HCT116 (cell line): ENCODE results near the gene ELAVL3. TPM values are rescaled to one million over a fixed set of nuclear protein-coding genes. Genes with fewer than 3 reads are reported as not detected.

Experiments used
- ATAC-seq: fragments of 200-7000 bp; cut with Tn5 transposase; 2 replicates; pipeline ENCODE4 v1.9.1; 2020; ENCODE audit warnings: mild to moderate bottlenecking, moderate library complexity
- BruUV-seq: library from RNA; stranded (reverse); fragments of 400-500 nt; replicated peaks from 2 replicates; lab custom pipeline; 2021; lab: Mats Ljungman, UMichigan
- CTCF ChIA-PET: fragments of 300-600 bp; sonication (Branson Sonifier 250); formaldehyde crosslinking; loops from one replicate; lab custom pipeline; 2021; ENCODE audit warnings: antibody characterized with exemption; lab: Charles Lee
- POLR2A ChIA-PET: fragments of 300-600, 350-600 bp; sonication (Branson Sonifier 250); formaldehyde crosslinking; loops from one replicate; lab custom pipeline; 2021; ENCODE audit warnings: antibody characterized with exemption; lab: Charles Lee
- RAD21 ChIA-PET, 2 experiments: fragments of 300-600 bp; sonication (Branson Sonifier 250); formaldehyde crosslinking; loops; one replicate each; lab custom pipeline; 2023; ENCODE audit warnings: low total read pairs in 2 of 2; ENCODE audit not compliant: uncharacterized antibody in 2 of 2, unreplicated experiment in 2 of 2, low non-redundant PET in 1 of 2; lab: Charles Lee
- DNase-seq: peaks from one replicate; pipeline ENCODE4 v3.0.0-alpha.2; 2010; ENCODE audit warnings: low read depth, low spot score
- H2AFZ ChIP-seq: fragments of 200-600 bp; shearing (Covaris generic), sonication (generic); 2 replicates; pipeline ENCODE4 v1.6.1; 2017; ENCODE audit warnings: low read depth, mixed run types, mixed read lengths, antibody characterized with exemption, low read length; ENCODE audit not compliant: poor library complexity, severe bottlenecking
- H3K27ac ChIP-seq: 2 replicates; pipeline ENCODE4 v1.5.1; 2012; ENCODE audit warnings: low read depth, low read length
- H3K27me3 ChIP-seq: fragments of 200-600 bp; sonication (generic); 2 replicates; pipeline ENCODE4 v1.6.1; 2016; ENCODE audit warnings: mixed run types, low read length, mixed read lengths; ENCODE audit not compliant: insufficient read depth
- H3K36me3 ChIP-seq, 2 experiments: fragments of 200-500 bp in 1 of 2; fragments of 200-600 bp in 1 of 2; sonication (Bioruptor generic) in 1 of 2; sonication (generic) in 1 of 2; 2 replicates each; pipeline versions ENCODE4 v1.5.1 to v1.6.1; 2014 to 2016; ENCODE audit warnings: low read length in 2 of 2, inconsistent platforms in 1 of 2, mixed read lengths in 1 of 2, mixed run types in 1 of 2; ENCODE audit not compliant: insufficient read depth in 2 of 2, control insufficient read depth in 1 of 2
- H3K4me1 ChIP-seq, 2 experiments: fragments of 200-600 bp in 1 of 2; sonication (generic) in 1 of 2; 2 replicates each; pipeline versions ENCODE4 v1.5.1 to v1.6.1; 2012 to 2017; ENCODE audit warnings: low read length in 2 of 2, inconsistent platforms in 1 of 2, mild to moderate bottlenecking in 1 of 2, mixed read lengths in 1 of 2, mixed run types in 1 of 2, moderate library complexity in 1 of 2; ENCODE audit not compliant: insufficient read depth in 2 of 2, control insufficient read depth in 1 of 2
- H3K4me2 ChIP-seq: fragments of 200-600 bp; sonication (generic); 2 replicates; pipeline ENCODE4 v1.6.1; 2017; ENCODE audit warnings: mixed run types, low read length, mixed read lengths
- H3K4me3 ChIP-seq, 2 experiments: fragments of 200-600 bp in 1 of 2; sonication (generic) in 1 of 2; replicated peaks in 1 of 2; 2 replicates each; pipeline ENCODE4 v1.5.1; 2011 to 2016; ENCODE audit warnings: low read length in 2 of 2, control low read depth in 1 of 2, low read depth in 1 of 2, mild to moderate bottlenecking in 1 of 2, mixed read lengths in 1 of 2, mixed run types in 1 of 2
- H3K79me2 ChIP-seq: fragments of 200-600 bp; sonication (generic); 2 replicates; pipeline ENCODE4 v1.6.1; 2017; ENCODE audit warnings: mild to moderate bottlenecking, mixed run types, low read length, moderate library complexity, mixed read lengths; ENCODE audit not compliant: insufficient read depth
- H3K9ac ChIP-seq: fragments of 200-600 bp; sonication (generic); 2 replicates; pipeline ENCODE4 v1.6.1; 2016; ENCODE audit warnings: low read length, mixed read lengths
- H3K9me2 ChIP-seq: fragments of 200-600 bp; sonication (generic), shearing (Covaris generic); 2 replicates; pipeline ENCODE4 v1.6.1; 2017; ENCODE audit warnings: mixed run types, mild to moderate bottlenecking, moderate library complexity; ENCODE audit not compliant: insufficient read depth
- H3K9me3 ChIP-seq, 2 experiments: fragments of 200-500 bp in 1 of 2; fragments of 200-600 bp in 1 of 2; sonication (Bioruptor generic) in 1 of 2; sonication (generic) in 1 of 2; 2 replicates each; pipeline ENCODE4 v1.6.1; 2014 to 2017; ENCODE audit warnings: low read length in 2 of 2, mixed read lengths in 2 of 2, inconsistent platforms in 1 of 2, low read depth in 1 of 2, mild to moderate bottlenecking in 1 of 2, mixed run types in 1 of 2, moderate library complexity in 1 of 2; ENCODE audit not compliant: control insufficient read depth in 1 of 2, insufficient read depth in 1 of 2
- H4K20me1 ChIP-seq: fragments of 200-600 bp; sonication (generic), shearing (Covaris generic); 2 replicates; pipeline ENCODE4 v1.6.1; 2017; ENCODE audit warnings: mixed run types, mild to moderate bottlenecking, moderate library complexity; ENCODE audit not compliant: insufficient read depth
- ATF3 ChIP-seq: IDR thresholded peaks from 2 replicates; pipeline ENCODE4 v1.6.1; 2012
- CBX3 ChIP-seq: IDR thresholded peaks from 2 replicates; pipeline ENCODE4 v1.6.1; 2012; ENCODE audit warnings: low read depth
- CEBPB ChIP-seq: IDR thresholded peaks from 2 replicates; pipeline ENCODE4 v1.6.1; 2012; ENCODE audit warnings: low read depth
- CTCF ChIP-seq, 3 experiments: fragments of 200-600 bp in 1 of 3; sonication (generic) in 1 of 3; IDR thresholded peaks in 2 of 3; conservative IDR thresholded peaks in 1 of 3; 2 replicates each; pipeline ENCODE4 v1.5.1; 2012 to 2017; ENCODE audit warnings: low read depth in 2 of 3, low read length in 2 of 3, antibody characterized with exemption in 1 of 3, borderline replicate concordance in 1 of 3, control low read depth in 1 of 3, mild to moderate bottlenecking in 1 of 3, mixed read lengths in 1 of 3, mixed run types in 1 of 3, moderate library complexity in 1 of 3; ENCODE audit not compliant: insufficient read depth in 1 of 3
- EGR1 ChIP-seq: IDR thresholded peaks from 2 replicates; pipeline ENCODE4 v1.6.1; 2012; ENCODE audit warnings: low read depth
- EZH2 ChIP-seq: fragments of 200-600 bp; sonication (generic); IDR thresholded peaks from 2 replicates; pipeline ENCODE4 v1.6.1; 2017; ENCODE audit warnings: antibody characterized with exemption, mixed run types
- EZH2phosphoT487 ChIP-seq: fragments of 200-600 bp; IDR thresholded peaks from 2 replicates; pipeline ENCODE4 v1.6.1; 2018; ENCODE audit warnings: antibody characterized with exemption, borderline replicate concordance
- FOSL1 ChIP-seq: IDR thresholded peaks from 2 replicates; pipeline ENCODE4 v1.6.1; 2012; ENCODE audit warnings: low read depth
- JUND ChIP-seq: IDR thresholded peaks from 2 replicates; pipeline ENCODE4 v1.6.1; 2012
- POLR2AphosphoS5 ChIP-seq: IDR thresholded peaks from 2 replicates; pipeline ENCODE4 v1.6.1; 2011; ENCODE audit warnings: mild to moderate bottlenecking, low read depth, low read length, moderate library complexity
- RAD21 ChIP-seq: IDR thresholded peaks from 2 replicates; pipeline ENCODE4 v1.6.1; 2012; ENCODE audit warnings: low read depth, mild to moderate bottlenecking
- REST ChIP-seq: IDR thresholded peaks from 2 replicates; pipeline ENCODE4 v1.6.1; 2012; ENCODE audit warnings: low read depth
- SP1 ChIP-seq: IDR thresholded peaks from 2 replicates; pipeline ENCODE4 v1.6.1; 2012; ENCODE audit warnings: low read depth
- TCF7L2 ChIP-seq: IDR thresholded peaks from 2 replicates; pipeline ENCODE4 v1.7.0; 2011; ENCODE audit warnings: borderline replicate concordance, inconsistent platforms; ENCODE audit not compliant: insufficient read depth, insufficient read length; ENCODE audit errors: extremely low read depth
- YY1 ChIP-seq: IDR thresholded peaks from 2 replicates; pipeline ENCODE4 v1.6.1; 2011; ENCODE audit warnings: low read length, low read depth, moderate library complexity, mild to moderate bottlenecking; ENCODE audit not compliant: insufficient replicate concordance; ENCODE audit errors: extremely low read depth
- intact Hi-C: fragments of 100-400 bp; cut with micrococcal nuclease; formaldehyde crosslinking; loops from 2 replicates; pipeline ENCODE4 v1.10.0; 2022
- total RNA-seq: library from RNA; stranded (reverse); gene quantifications from one replicate; pipeline ENCODE4 v1.2.1, GENCODE V29; 2021; ENCODE audit not compliant: unreplicated experiment

Gene ELAVL3
- total RNA-seq, 1 experiment from 2014 or later: 0.05 TPM

GRCh38 chr19:11495481-11495880 lies 14.6 kb upstream of the ELAVL3 start:
- Histone ChIP-seq H3K4me1 (peaks cover 4 to 15% of the 10 kb centered on the region in 2 experiments), H3K9ac (no peak overlapping the region), H3K4me2 (no peak overlapping the region), H3K27ac (no peak overlapping the region), H2AFZ (no peak overlapping the region), H3K4me3 (no peak overlapping the region), H4K20me1 (no peaks in the 10 kb centered on the region), H3K9me2 (no peaks in the 10 kb centered on the region), H3K9me3 (no peaks in the 10 kb centered on the region), H3K79me2 (no peaks in the 10 kb centered on the region), H3K27me3 (no peaks in the 10 kb centered on the region), H3K36me3 (peaks cover 0 to 5% of the 10 kb centered on the region in 2 experiments; a peak in 2 of 4 replicates)
- ATAC-seq: no peak
- CTCF ChIA-PET: no interaction called here
- RAD21 ChIA-PET: interaction anchor here in 1 of 2 experiments (0.6 kb wide), 1 partner anchor 91 kb away, joined by 3 read pairs; no protein-coding TSS in a partner anchor
- TF ChIP-seq POLR2AphosphoS5 (no peak), TCF7L2 (no peak), CBX3 (no peak), JUND (no peak), CTCF (IDR thresholded peaks at IDR 0.05 in 2 of 3, conservative IDR thresholded peaks at IDR 0.05 in 1 of 3; ENCODE audit: borderline replicate concordance in 1 of 3, insufficient read depth in 1 of 3, low read depth in 2 of 3, low read length in 2 of 3) (no peak), REST (no peak), ATF3 (no peak), RAD21 (no peak), FOSL1 (no peak), YY1 (no peak), EZH2phosphoT487 (no peak), SP1 (no peak), EZH2 (no peak), CEBPB (no peak), EGR1 (no peak)
- no peak for DNase-seq
- no TSS peak for BruUV-seq
- POLR2A ChIA-PET: no interaction called here
- intact Hi-C loops: no loop called here
